Heart right ventricle (tissue), 16 donors: Measurements from ENCODE around the gene OSBPL7. TPM values are rescaled to one million over a fixed set of nuclear protein-coding genes. Genes with fewer than 3 reads are reported as not detected.
A peak's percentile ranks its signal among the peaks of the same experiment; 100 is the strongest.

Experiments used
- ATAC-seq, 8 donors: fragments of 200-7000 bp; cut with Tn5 transposase; one replicate each; pipeline ENCODE4 v1.9.1; 2020; ENCODE audit warnings: mild to moderate bottlenecking in 8 of 8, moderate library complexity in 8 of 8, moderate number of reproducible peaks in 1 of 8
- DNase-seq, 2 donors: peaks; one replicate each; pipeline ENCODE4 v3.0.0-alpha.2; 2020
- H3K27ac ChIP-seq, 10 donors: fragments of 200-600 bp; sonication (generic) in 2 of 10; one replicate each; pipeline versions ENCODE4 v1.5.0 to v1.8.0; 2020 to 2022; ENCODE audit warnings: mild to moderate bottlenecking in 3 of 10
- H3K27me3 ChIP-seq, 7 donors: fragments of 200-600 bp; one replicate each; pipeline ENCODE4 v1.8.0; 2021 to 2022; ENCODE audit warnings: mild to moderate bottlenecking in 2 of 7
- H3K36me3 ChIP-seq, 9 donors: fragments of 200-600 bp; sonication (generic) in 1 of 9; one replicate each; pipeline versions ENCODE4 v1.5.0 to v1.8.0; 2020 to 2022; ENCODE audit warnings: mild to moderate bottlenecking in 2 of 9
- H3K4me1 ChIP-seq, 9 donors: fragments of 200-600 bp; sonication (generic) in 1 of 9; one replicate each; pipeline versions ENCODE4 v1.5.0 to v1.8.0; 2020 to 2022; ENCODE audit warnings: mild to moderate bottlenecking in 4 of 9
- H3K4me3 ChIP-seq, 10 donors: fragments of 200-600 bp; sonication (generic) in 2 of 10; one replicate each; pipeline versions ENCODE4 v1.5.0 to v1.8.0; 2020 to 2022; ENCODE audit warnings: mild to moderate bottlenecking in 7 of 10, moderate library complexity in 2 of 10
- H3K9me3 ChIP-seq, 11 donors: fragments of 200-600 bp in 10 of 11; sonication (generic) in 2 of 11; one replicate each; pipeline versions ENCODE4 v1.5.0 to v1.8.0; 2013 to 2022; ENCODE audit warnings: mild to moderate bottlenecking in 2 of 11, control low read depth in 1 of 11, moderate library complexity in 1 of 11
- CTCF ChIP-seq, 9 donors: fragments of 200-600 bp; sonication (generic) in 2 of 9; IDR thresholded peaks; one replicate each; pipeline versions ENCODE4 v1.5.0 to v1.8.0; 2021 to 2022; ENCODE audit warnings: antibody characterized with exemption in 9 of 9, mild to moderate bottlenecking in 5 of 9, moderate library complexity in 1 of 9
- WGBS, 2 donors: extraction: QIAGEN DNeasy Blood & Tissue Kit; methylation state at CpG; one replicate each; pipeline ENCODE4 v1.1.7; 2013; ENCODE audit warnings: inconsistent platforms in 1 of 2; 5-methylcytosine and 5-hydroxymethylcytosine counted together
- intact Hi-C, 10 donors: fragments of 100-400 bp; cut with DNase I; formaldehyde crosslinking; loops; one replicate each; pipeline versions ENCODE4 v1.11.1 to v1.14.2; 2022
- polyA plus RNA-seq, 2 donors: library from polyadenylated mRNA; stranded (reverse); fragments of 200-250 nt; gene quantifications; one replicate each; pipeline ENCODE4 v1.2.3, GENCODE V29; 2013
- total RNA-seq, 10 donors: library from RNA; stranded (reverse); fragmentation: NEBNext Ultra II Directional in 3 of 10; extraction: Animal tissue kit (Norgen Biotek cat#: 25700) in 3 of 10; gene quantifications; one replicate each; pipeline versions ENCODE4 v1.2.1 to v1.2.4, GENCODE V29; 2021 to 2023
- donor health status: Arrhythmogenic right ventricular cardiomyopathy.
- donor health status: ischemic (EF 13 %, LVEDD 7.1; RV severe dilation, severe dysfunction).
- donor health status: healthy with polysubstance abuse.
- donor health status: DM: no; HTN: yes; CAD: no.
- donor health status: DM: no; HTN: no; CAD: no.
- donor health status: ischemic (EF 25% LVEDD 6.9; RV normal size, moderate dysfunction).
- donor health status: ischemic (EF 25% LVEDD 5.7; RV mildly dilated, moderate dysfunction).
- donor health status: healthy.
- donor health status: DM: yes; HTN: yes; CAD: no.
- donor health status: Ischemic cardiomyopathy.
- donor health status: ischemic (EF 35%, LVEDD 5.7; RV mildly dilated, moderate dysfunction).
- donor health status: nonischemic (EF 11% LVEDD 7.7; RV severe dilation, severe dysfunction).
- donor health status: DM: yes; HTN: yes; CAD: no.
- donor health status: PGD.
- donor health status: ischemic (EF 29% LVEDD 5.4; RV normal size, mild dysfunction).
- donor health status: nonischemic (EF 23%, LVEDD 6.1; RV moderate dilation, normal function).

Gene OSBPL7
- total and polyA plus RNA-seq, 12 donors, result 2.8 to 9.6 (median 5.1) TPM

GRCh38 chr17:47834756-47835155 is 13.2 kb upstream of the OSBPL7 start:
- Histone ChIP-seq H3K36me3 (peaks cover 0 to 37% (median 12%) of the 10 kb centered on the region in 9 donors), H3K4me3 (no peak overlapping the region), H3K27me3 (no peaks in the 10 kb centered on the region), H3K4me1 (peaks cover 8 to 55% (median 35%) of the 10 kb centered on the region in 9 donors), H3K9me3 (no peaks in the 10 kb centered on the region), H3K27ac (peak overlapping the region in 9 of 10 donors; percentile 27 to 80 (median 49))
- ATAC-seq, result no peak
- no peak for TF ChIP-seq CTCF (IDR thresholded peaks at IDR 0.05)
- no peak for DNase-seq
- intact Hi-C loops, result loop anchor here in 1 of 10 donors (10.0 kb wide), 1 partner anchor 270 kb away; the partner anchor contains the start of genes CBX1 and SNX11
- 52 to 71% methylated on average over 5 of the region's 5 CpGs for WGBS, 2 donors

- ATAC-seq (peak in 6 of 8 donors; percentile 2 to 21 (median 12)), DNase-seq (no peak)
- peaks cover 8 to 48% (median 33%) of the 10 kb centered on the region in 9 donors for H3K4me1 ChIP-seq
- H3K27ac ChIP-seq, result peak overlapping the region in 4 of 10 donors; percentile 55 to 90 (median 75)
- TF ChIP-seq CTCF (IDR thresholded peaks at IDR 0.05), result no peak
- 8% methylated on average over 7 of the region's 7 CpGs for WGBS, 2 donors
- no peaks in the 10 kb centered on the region for H3K9me3 ChIP-seq
- H3K4me3 ChIP-seq, result peak overlapping the region; percentile 53 to 93 (median 75)
- peaks cover 0 to 36% (median 22%) of the 10 kb centered on the region in 9 donors for H3K36me3 ChIP-seq
- no peaks in the 10 kb centered on the region for H3K27me3 ChIP-seq
- intact Hi-C loops, result loop anchor here in 1 of 10 donors (10.0 kb wide), 1 partner anchor 273 kb away; the partner anchor contains the start of genes CBX1 and SNX11
These were observed 10.3 kb upstream of the OSBPL7 start for GRCh38 chr17:47831934-47832327.

- Histone ChIP-seq H3K36me3 (peaks cover 0 to 37% (median 24%) of the 10 kb centered on the region in 9 donors), H3K4me1 (peaks cover 8 to 48% (median 33%) of the 10 kb centered on the region in 9 donors), H3K4me3 (peak within 1 kb of the TSS; percentile 53 to 93 (median 75)), H3K27ac (peak within 1 kb of the TSS in 9 of 10 donors; percentile 28 to 90 (median 74)), H3K9me3 (no peaks in the 10 kb centered on the region), H3K27me3 (no peaks in the 10 kb centered on the region)
- peak; percentile 93 to 98 (median 97) for ATAC-seq
- intact Hi-C loops, result loop anchor here in 1 of 10 donors (10.0 kb wide), 1 partner anchor 274 kb away; the partner anchor contains the start of genes CBX1 and SNX11
- TF ChIP-seq CTCF (IDR thresholded peaks at IDR 0.05), result peak in 2 of 9 donors; percentile 12 to 17
- DNase-seq, result peak; percentile 93 to 94
- WGBS, 2 donors, result 1% methylated on average over 34 to 42 of the region's 42 CpGs
These were observed 9.7 kb upstream of the OSBPL7 start, which contains the start of the genes LRRC46 and MRPL10 for GRCh38 chr17:47831003-47831933. Gene LRRC46 (plus strand): TSS chr17:47831670. CDS start chr17:47831990, 320 bp downstream. Gene MRPL10 (minus strand): TSS chr17:47831541. CDS start chr17:47831511, 30 bp downstream.

GRCh38 chr17:47830396-47831002 is 8.9 kb upstream of the OSBPL7 start:
- TF ChIP-seq CTCF (IDR thresholded peaks at IDR 0.05), result no peak
- DNase-seq (no peak), ATAC-seq (no peak)
- intact Hi-C loops, result loop anchor here in 1 of 10 donors (10.0 kb wide), 1 partner anchor 274 kb away; the partner anchor contains the start of genes CBX1 and SNX11
- Histone ChIP-seq H3K27ac (peak overlapping the region in 8 of 10 donors; percentile 28 to 90 (median 74)), H3K4me1 (peaks cover 8 to 48% (median 33%) of the 10 kb centered on the region in 9 donors), H3K9me3 (no peaks in the 10 kb centered on the region), H3K36me3 (peaks cover 0 to 37% (median 24%) of the 10 kb centered on the region in 9 donors), H3K4me3 (peak overlapping the region; percentile 53 to 93 (median 75)), H3K27me3 (no peaks in the 10 kb centered on the region)
- 69 to 71% methylated on average over 18 of the region's 18 CpGs for WGBS, 2 donors
